Upper lobe of right lung (tissue), 1 donor: Measurements from ENCODE around the gene CCDC12. TPM values are rescaled to one million over a fixed set of nuclear protein-coding genes. Genes with fewer than 3 reads are reported as not detected.

Source experiments
- ATAC-seq: fragments of 200-7000 bp; cut with Tn5 transposase; one replicate; pipeline ENCODE4 v1.9.1; 2020; ENCODE audit warnings: mild to moderate bottlenecking, moderate library complexity
- DNase-seq: peaks from one replicate; pipeline ENCODE4 v3.0.0-alpha.2; 2020
- H3K27ac ChIP-seq: fragments of 200-600 bp; one replicate; pipeline ENCODE4 v1.8.0; 2022
- H3K27me3 ChIP-seq: fragments of 200-600 bp; one replicate; pipeline ENCODE4 v1.8.0; 2022; ENCODE audit warnings: mild to moderate bottlenecking
- H3K36me3 ChIP-seq: fragments of 200-600 bp; one replicate; pipeline ENCODE4 v1.8.0; 2022
- H3K4me1 ChIP-seq: fragments of 200-600 bp; one replicate; pipeline ENCODE4 v1.8.0; 2022
- H3K4me3 ChIP-seq: fragments of 200-600 bp; one replicate; pipeline ENCODE4 v1.8.0; 2022; ENCODE audit warnings: mild to moderate bottlenecking
- H3K9me3 ChIP-seq: fragments of 200-600 bp; one replicate; pipeline ENCODE4 v1.8.0; 2022
- CTCF ChIP-seq: fragments of 200-600 bp; IDR thresholded peaks from one replicate; pipeline ENCODE4 v1.8.0; 2022; ENCODE audit warnings: antibody characterized with exemption
- intact Hi-C: fragments of 100-400 bp; cut with DNase I; formaldehyde crosslinking; loops from one replicate; pipeline ENCODE4 v1.11.0; 2022
- total RNA-seq: library from RNA; stranded (reverse); fragmentation: NEBNext Ultra II Directional; extraction: Animal tissue kit (Norgen Biotek cat#: 25700); gene quantifications from one replicate; pipeline ENCODE4 v1.2.1, GENCODE V29; 2021
- donor health status: DM: no; HTN: yes; CAD: no; lungs with severe emphysema.

CCDC12 gene
- total RNA-seq, 1 donor from 2014 or later, result 42.1 TPM

GRCh38 chr3:46996689-46997452 is 20.3 kb upstream of the CCDC12 start:
- intact Hi-C loops, result loop anchor here (5.0 kb wide), 1 partner anchor 75 kb away; no protein-coding TSS in a partner anchor
- Histone ChIP-seq H3K4me1 (no peaks in the 10 kb centered on the region), H3K27ac (no peak overlapping the region), H3K9me3 (no peaks in the 10 kb centered on the region), H3K27me3 (no peaks in the 10 kb centered on the region), H3K36me3 (peaks cover 40% of the 10 kb centered on the region), H3K4me3 (no peak overlapping the region)
- ATAC-seq (no peak), DNase-seq (no peak)
- no peak for TF ChIP-seq CTCF

GRCh38 chr3:46995901-46996562 is 19.5 kb upstream of the CCDC12 start:
- H3K4me3 ChIP-seq, result no peak overlapping the region
- H3K27me3 ChIP-seq, result no peaks in the 10 kb centered on the region
- no peak overlapping the region for H3K27ac ChIP-seq
- H3K9me3 ChIP-seq, result no peaks in the 10 kb centered on the region
- peaks cover 3% of the 10 kb centered on the region for H3K4me1 ChIP-seq
- DNase-seq (no peak), ATAC-seq (no peak)
- H3K36me3 ChIP-seq, result peaks cover 39% of the 10 kb centered on the region
- intact Hi-C loops, result loop anchor here (5.0 kb wide), 1 partner anchor 74 kb away; no protein-coding TSS in a partner anchor
- no peak for TF ChIP-seq CTCF

DNA sequence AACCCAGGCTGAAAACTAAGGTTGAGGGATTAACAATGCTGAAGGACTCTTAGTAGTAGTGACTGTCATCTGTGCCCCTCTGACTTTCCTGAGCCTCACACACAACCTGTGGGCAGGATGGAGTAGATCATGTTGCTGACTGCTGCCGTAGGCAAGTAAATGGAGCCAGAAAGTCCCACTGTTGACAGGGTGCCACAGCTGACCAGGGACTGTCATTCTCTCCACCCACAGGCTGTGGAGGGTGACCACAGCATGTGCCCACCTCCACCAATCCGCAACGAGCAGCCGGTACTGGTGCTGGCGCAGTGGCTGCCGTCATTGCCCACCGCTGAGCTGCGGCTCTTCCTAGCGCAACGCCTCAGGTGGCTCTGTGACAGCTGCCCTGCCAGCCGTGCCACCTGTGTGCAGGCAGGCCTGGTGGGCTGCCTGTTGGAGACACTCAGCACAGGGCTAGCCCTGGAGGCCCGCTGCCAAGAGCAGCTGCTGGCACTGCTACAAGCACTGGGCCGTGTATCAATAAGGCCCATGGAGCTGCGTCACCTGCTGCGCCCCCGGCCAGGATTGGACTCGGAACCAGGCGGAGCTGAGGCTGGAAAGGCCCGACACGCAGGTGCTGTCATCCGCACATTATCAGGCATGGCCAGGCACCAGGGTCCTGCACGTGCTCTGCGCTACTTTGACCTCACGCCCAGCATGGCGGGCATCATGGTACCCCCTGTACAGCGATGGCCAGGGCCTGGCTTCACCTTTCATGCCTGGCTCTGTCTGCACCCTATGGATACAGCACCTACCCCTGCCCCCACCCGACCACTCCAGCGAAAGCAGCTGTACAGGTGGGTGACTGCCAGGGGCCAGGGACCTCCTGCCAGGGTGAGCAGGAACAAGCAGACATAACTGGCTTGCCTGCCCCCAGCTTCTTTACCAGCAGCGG is 18.5 kb upstream of the CCDC12 start:
- no peak overlapping the region for H3K27ac ChIP-seq
- ATAC-seq, result no peak
- no peak for DNase-seq
- peaks cover 9% of the 10 kb centered on the region for H3K4me1 ChIP-seq
- H3K36me3 ChIP-seq, result peaks cover 32% of the 10 kb centered on the region
- H3K4me3 ChIP-seq, result no peak overlapping the region
- H3K27me3 ChIP-seq, result no peaks in the 10 kb centered on the region
- no peaks in the 10 kb centered on the region for H3K9me3 ChIP-seq
- intact Hi-C loops, result loop anchor here (5.0 kb wide), 1 partner anchor 73 kb away; no protein-coding TSS in a partner anchor
- no peak for TF ChIP-seq CTCF

DNA sequence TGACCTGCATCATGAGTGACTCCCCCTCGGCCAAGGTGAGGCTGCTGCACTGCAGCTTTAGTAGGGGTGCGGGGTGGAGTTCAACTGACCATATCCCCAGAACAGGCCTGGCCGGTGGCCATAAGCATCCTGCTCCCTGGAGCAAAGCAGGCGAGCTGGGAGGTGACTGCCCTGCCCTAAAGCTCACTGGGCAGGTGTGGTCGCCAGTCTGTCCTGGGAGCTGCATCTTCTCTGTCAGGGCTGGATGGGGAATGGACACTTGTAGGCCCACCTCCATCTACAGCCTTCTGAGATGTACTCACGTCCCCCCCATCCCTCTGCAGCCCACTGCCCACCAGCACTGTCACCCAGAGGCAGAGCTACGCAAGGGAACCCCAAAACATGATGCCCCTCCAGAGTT is 17.4 kb upstream of the CCDC12 start:
- Histone ChIP-seq H3K27ac (no peak overlapping the region), H3K36me3 (peaks cover 25% of the 10 kb centered on the region), H3K27me3 (no peaks in the 10 kb centered on the region), H3K4me1 (peaks cover 18% of the 10 kb centered on the region), H3K4me3 (no peak overlapping the region), H3K9me3 (no peaks in the 10 kb centered on the region)
- intact Hi-C loops, result no loop called here
- no peak for TF ChIP-seq CTCF
- DNase-seq (no peak), ATAC-seq (no peak)

GRCh38 chr3:46993292-46993691 is 16.7 kb upstream of the CCDC12 start:
- H3K36me3 ChIP-seq, result peaks cover 25% of the 10 kb centered on the region
- ATAC-seq, result no peak

More at GRCh38 chr3:46993292-46993691, 16.7 kb upstream of the CCDC12 start:
- TF ChIP-seq CTCF, result no peak
- Histone ChIP-seq H3K27ac (no peak overlapping the region), H3K4me3 (no peak overlapping the region), H3K9me3 (no peaks in the 10 kb centered on the region), H3K27me3 (no peaks in the 10 kb centered on the region), H3K4me1 (peaks cover 25% of the 10 kb centered on the region)
- DNase-seq, result no peak
- intact Hi-C loops, result no loop called here
